Medulla oblongata (tissue), 1 donor: Measurements from ENCODE around the gene RHOV.

Experiments
- DNase-seq: peaks from one replicate; pipeline ENCODE4 v3.0.0-alpha.2; 2015; ENCODE audit errors: extremely low spot score

RHOV gene

DNA sequence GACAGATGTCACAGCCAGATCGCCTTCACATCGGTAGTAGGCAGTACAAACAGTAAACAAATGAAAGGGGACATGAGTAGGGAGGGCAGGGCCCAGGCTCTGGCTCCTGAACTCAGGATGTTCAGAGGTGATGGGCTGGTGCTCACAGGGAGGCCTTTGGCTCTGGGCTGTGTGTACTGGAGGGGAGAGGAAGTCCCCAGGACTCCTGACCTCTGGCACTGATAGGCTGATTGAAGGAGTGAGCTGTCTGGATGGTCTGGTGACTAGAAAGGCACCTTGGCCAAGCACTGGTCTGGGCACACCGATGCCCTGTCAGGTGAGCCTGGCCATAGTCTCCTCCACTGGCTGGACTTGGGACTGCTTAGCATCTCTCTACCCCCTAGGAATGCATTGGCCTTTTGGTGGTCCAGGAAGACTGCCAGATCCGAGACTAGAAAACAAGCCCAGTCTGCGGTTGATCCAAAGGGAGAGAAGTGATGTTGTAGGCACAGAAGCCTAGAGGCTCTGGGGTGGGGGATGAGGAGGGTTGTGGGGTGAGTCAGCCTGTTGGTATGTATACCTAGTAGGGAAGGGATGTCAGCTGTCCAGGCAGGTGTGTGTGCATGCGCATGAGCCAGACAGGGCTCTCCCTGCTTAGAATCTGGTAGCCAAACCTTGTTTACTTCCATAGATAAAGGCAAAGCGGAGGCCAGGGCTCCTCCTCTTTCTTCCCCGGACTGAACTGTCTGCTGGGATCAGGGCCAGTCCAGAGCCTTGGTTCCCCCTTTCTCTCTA is 28.3 kb downstream of the RHOV start:
- no peak for DNase-seq

- DNase-seq = no peak
These were observed 29.0 kb downstream of the RHOV start for GRCh38 chr15:40845036-40845435.

- DNase-seq = no peak
These were observed 29.4 kb downstream of the RHOV start for GRCh38 chr15:40844696-40845030.

DNA sequence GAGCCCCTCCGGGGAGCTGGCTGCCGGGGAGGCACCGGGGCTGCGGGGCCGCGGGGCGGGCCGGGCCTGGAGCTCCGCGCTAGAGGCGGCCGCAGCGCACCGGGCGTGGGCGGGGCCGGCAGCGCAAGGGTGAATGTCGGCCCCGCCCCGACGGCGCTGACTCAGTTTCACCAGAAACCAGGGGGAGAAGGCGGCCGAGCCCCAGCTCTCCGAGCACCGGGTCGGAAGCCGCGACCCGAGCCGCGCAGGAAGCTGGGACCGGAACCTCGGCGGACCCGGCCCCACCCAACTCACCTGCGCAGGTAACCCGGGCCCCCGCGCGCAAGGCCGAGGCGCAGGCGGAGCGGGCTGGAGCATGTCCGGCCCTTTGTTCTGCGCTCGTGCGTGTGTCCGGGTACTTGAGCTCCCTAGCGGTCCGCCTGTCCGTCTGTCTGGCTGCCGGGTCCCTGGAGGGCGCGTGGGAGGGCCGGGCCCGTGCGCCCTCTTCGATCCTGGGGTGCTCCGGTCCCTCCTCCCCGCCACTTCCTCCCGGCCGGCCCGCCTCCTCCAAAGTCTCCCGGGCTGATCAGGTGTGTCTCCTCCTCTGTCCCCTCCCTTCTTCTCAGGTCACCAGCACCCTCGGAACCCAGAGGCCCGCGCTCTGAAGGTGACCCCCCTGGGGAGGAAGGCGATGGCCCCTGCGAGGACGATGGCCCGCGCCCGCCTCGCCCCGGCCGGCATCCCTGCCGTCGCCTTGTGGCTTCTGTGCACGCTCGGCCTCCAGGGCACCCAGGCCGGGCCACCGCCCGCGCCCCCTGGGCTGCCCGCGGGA is 29.9 kb downstream of the RHOV start, which contains the start of gene SPINT1:
TSS of gene SPINT1 (plus strand) at position 164 of the 811 bp plus-strand sequence. CDS start at position 671, 507 bp downstream.
- DNase-seq = no peak

DNA sequence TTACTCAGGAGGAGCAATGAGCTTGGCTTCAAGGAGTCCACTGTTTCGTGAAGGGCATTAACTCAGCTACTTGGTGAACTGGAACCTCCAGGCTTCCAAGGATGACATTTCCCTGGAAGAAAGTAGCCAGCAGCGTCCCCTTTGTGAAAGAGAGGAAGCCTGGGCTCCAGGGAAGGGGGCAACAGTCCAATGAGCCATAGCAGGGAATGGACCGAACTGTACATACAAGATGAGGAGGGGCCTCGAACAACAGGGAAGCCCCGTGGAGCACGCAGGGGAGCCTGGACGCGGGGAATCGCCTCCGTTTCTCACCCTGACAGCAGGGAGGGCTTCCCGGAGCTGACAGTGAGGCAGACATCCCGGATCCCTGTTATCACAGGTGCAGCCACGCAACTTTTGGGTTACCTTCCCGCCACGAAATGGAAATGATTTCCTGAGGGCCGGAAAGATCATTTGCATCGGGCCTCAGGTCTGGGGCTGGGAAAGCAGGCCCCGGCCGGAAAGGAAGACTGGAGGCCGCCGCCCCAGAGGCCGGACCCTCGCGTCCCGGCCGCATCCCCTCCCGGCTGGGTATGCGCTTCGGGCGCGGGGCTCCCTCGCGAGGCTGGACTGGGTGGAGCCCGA is 30.7 kb downstream of the RHOV start:
- DNase-seq = no peak

GRCh38 chr15:40841741-40842140 is 32.3 kb downstream of the RHOV start:
- DNase-seq = no peak

DNA sequence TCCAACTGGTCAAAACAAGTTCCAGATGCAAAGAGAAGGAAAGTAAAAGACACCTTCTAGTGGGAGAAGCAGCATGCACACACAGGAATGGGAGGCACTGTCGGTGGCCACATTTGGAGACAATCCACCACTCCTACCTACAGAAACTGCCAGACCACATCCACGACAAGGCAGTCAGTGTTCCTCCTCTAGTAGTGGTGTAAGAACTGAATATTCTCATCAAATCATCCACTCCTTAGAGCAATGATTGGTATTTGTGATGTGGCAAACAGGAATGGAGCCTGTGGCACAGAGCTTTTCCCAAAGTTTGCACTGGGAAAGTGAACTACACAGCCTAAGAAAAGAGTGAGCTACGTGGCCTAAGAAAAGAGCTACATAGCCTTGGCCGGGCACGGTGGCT is 35.3 kb downstream of the RHOV start:
- DNase-seq = no peak

DNA sequence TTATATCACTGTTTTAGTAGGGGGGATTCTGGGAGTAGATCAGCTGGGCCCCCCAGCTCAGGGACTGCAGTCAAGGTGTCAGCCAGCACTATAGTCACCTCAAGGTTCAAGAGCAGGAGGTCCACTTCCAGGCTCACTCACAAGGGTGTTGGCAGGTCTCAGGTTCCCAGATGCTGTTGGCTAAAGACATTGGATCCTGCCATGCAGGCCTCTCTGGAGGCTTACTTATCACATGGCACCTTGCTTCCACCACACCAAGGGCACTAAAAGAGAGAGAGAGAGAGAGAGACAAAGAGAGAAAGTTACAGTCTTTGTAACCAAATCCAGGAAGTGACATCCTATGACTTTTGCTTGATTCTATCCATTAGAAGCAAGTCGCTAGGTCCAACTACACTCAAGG is 38.0 kb downstream of the RHOV start:
- no peak for DNase-seq

DNA sequence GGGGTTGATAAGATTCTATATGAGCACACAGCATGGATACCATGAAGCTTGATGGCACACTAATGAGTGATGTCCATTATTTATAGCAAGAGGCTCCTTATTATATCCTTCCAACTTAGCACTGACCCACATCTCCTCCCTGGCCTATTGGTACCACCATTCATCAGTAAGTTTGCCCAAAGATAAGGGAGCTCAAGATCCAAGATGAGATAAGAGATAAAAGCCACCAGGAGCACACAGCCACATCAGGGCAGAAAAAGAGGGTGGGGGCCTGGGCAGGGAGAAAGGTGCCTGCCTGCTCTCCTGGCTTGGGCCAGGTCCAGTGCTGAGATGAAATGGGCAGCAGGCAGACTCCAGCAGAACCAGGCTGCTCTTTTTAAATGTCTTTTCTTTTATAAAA is 41.1 kb downstream of the RHOV start:
- no peak for DNase-seq

DNA sequence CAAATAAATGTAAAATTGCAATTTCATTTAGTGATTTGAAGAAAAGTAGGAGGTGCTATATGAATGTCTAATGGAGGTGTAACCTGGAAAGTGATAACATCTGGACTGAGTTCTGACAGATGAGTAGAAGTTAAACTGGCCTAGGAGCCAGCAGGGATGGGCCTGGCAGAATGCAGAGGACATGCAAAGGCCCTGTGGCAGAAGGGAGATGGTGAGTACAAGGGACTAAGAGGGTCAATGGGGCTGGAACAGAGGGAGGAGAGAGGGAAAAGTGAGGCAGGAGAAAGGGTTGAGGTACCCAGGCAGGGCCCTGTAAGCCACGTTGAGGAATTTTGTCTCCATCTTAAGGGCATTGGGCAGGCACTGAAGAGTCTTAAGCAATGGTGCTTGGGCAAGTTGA is 42.2 kb downstream of the RHOV start:
- no peak for DNase-seq

GRCh38 chr15:40830884-40831283 is 43.1 kb downstream of the RHOV start:
- DNase-seq = no peak

- no peak for DNase-seq
These were observed 44.9 kb downstream of the RHOV start for GRCh38 chr15:40829115-40829514.

GRCh38 chr15:40828447-40829036 is 45.5 kb downstream of the RHOV start, which contains the start of gene PPP1R14D:
Gene PPP1R14D, minus strand, starts transcription at chr15:40828708. Its CDS starts 67 bp downstream, at chr15:40828641.
- no peak for DNase-seq

DNA sequence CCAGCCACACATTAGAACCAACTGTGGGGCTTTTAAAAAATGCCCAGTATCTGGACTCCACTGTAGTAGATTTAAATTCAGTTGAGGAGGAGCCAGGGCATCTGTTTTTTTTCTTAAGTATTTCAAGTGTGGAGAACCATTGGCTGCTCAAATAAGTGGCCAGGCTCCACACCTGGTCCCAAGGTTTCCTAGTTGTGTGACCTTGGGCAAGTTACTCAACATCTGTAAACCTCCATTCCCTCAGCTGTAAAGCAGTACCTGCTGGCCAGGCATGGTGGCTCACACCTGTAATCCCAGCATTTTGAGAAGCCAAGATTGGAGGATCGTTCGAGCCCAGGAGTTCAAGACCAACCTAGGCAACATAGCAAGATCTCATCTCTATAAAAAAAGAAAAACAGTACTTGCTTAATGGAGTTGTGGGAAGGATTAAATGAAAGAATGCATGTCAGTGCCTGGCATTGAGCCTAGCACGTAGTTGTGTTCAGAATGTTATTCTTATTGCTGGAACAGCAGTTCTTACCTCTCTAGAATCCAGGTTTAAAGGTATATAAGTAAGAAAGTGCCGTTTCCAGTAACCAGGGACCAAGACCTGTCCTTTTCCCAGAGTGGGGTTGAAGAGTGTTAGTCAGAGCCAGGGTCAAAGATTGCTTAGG is 47.5 kb downstream of the RHOV start:
- DNase-seq = no peak

- no peak for DNase-seq
These were observed 48.2 kb downstream of the RHOV start for GRCh38 chr15:40825661-40826422.

GRCh38 chr15:40823572-40824343 is 50.3 kb downstream of the RHOV start:
- no peak for DNase-seq
